DMS 273 (cell line): Measurements from ENCODE around the gene ZCCHC2.

Source experiments
- DNase-seq: peaks from one replicate; lab custom pipeline; 2025; ENCODE audit not compliant: unreplicated experiment; lab: John Stamatoyannopoulos, UW

ZCCHC2 gene

DNA sequence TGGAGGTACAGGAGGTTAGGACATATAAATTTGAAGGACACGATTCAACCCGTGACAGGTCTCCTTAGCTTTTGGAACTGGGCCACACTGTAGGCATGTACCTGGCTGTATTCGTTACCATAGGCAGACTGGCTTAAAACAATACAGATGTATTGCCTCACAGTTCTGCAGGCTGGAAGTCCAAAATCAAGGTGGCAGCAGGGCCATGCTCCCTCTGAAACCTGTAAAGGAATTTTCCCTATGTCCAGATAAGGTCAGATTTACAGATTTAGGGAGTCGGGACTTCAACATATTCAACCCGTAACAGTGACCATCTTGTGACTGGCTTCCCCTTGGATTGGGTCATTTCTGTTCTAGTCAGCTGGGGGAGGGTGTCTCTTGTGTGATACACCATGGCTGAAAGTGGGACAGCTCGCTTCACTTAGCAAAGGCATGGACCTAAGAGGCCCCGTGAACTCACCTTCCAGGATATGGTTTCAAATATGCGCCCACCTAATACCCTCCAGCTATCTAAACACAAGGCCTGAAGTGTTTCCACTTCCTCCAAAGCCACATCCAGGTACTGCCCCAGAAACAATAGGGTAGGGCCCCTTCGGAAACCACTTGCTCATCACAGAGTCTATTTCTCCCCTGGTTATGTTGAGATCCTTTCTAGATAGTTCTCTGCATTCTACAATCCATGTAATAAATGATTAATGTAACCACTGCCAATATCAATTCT lies 85.0 kb downstream of the ZCCHC2 start:
- DNase-seq: no peak

GRCh38 chr18:62609764-62610163 lies 86.9 kb downstream of the ZCCHC2 start:
- no peak for DNase-seq

DNA sequence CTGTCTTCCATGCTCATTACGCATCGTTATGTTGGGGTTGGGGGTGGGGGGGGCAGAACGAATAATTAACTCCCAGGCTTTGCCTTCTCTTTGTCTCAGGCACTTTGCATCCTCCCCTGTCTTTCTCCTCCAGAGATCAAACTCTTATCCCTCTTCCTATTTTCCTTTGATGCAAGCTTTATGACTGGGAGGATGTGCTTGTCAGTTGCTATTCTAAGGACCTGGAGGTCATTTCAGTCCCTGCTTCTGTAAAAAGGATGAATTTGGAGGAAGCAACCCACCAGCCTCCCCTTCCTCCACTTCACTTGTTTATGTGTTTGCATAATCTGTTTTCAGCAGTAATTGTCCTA lies 87.5 kb downstream of the ZCCHC2 start:
- DNase-seq: no peak

GRCh38 chr18:62610701-62611411 lies 88.0 kb downstream of the ZCCHC2 start:
- no peak for DNase-seq

- DNase-seq: no peak
Observed at GRCh38 chr18:62611453-62612288, 88.8 kb downstream of the ZCCHC2 start.

GRCh38 chr18:62612289-62612645 lies 89.4 kb downstream of the ZCCHC2 start:
- no peak for DNase-seq

- no peak for DNase-seq
Observed at GRCh38 chr18:62612776-62613175, 90.0 kb downstream of the ZCCHC2 start.

- no peak for DNase-seq
Observed at GRCh38 chr18:62614494-62614893, 91.7 kb downstream of the ZCCHC2 start.

- no peak for DNase-seq
Observed at GRCh38 chr18:62616331-62616805, 93.5 kb downstream of the ZCCHC2 start.

GRCh38 chr18:62617793-62618591 lies 95.2 kb downstream of the ZCCHC2 start:
- DNase-seq: no peak

- no peak for DNase-seq
Observed at GRCh38 chr18:62618735-62619134, 95.9 kb downstream of the ZCCHC2 start.

DNA sequence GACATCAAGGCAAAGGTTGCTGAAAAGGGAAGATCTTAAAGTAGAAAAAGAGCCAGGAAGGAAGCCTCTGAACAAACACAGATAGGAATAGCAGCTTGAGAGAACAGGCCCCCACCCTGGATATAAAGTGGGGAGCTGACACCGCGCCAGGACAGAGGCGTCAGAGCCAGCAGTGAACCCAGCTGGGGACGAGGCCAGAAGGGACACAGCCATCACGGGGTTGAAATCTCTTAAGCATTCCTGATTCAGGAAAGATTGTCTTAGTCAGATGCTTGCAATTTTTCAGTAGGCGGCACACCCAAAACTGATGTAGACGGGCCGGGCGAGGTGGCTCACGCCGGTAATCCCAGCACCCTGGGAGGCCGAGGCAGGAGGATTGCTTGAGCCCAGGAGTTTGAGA lies 98.7 kb downstream of the ZCCHC2 start:
- DNase-seq: no peak

DNA sequence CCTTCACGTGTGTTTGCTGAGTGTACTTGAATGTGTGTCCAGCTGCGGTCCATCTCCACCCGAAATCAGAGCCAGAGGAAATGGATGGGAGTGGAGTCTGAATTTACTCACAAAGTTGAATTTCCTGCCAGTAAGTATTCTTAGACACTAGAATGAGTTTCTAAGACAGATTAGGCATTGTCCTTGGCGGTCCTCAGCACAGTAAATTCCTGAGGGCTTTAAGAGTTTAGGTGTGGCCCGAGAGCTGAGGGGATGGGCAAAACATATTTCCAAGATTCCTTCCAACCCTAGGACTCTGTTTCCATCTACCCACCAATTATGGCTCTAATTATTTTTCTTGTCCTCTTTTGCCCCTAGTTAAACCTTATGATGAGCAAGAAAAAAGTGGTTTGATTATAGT lies 102.2 kb downstream of the ZCCHC2 start:
- DNase-seq: no peak
